NCI-H2171 (cell line): ENCODE results near the gene EIF1AD.
A peak's percentile ranks its signal among the peaks of the same experiment; 100 is the strongest.
"Not testable (repeated sequence)": the region's sequence is repeated elsewhere in the genome, so short reads cannot be mapped to it uniquely, and the experiment has no call there.

Source experiments
- DNase-seq: peaks from one replicate; lab custom pipeline; 2025; lab: John Stamatoyannopoulos, UW

EIF1AD gene, protein sequence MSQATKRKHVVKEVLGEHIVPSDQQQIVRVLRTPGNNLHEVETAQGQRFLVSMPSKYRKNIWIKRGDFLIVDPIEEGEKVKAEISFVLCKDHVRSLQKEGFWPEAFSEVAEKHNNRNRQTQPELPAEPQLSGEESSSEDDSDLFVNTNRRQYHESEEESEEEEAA

GRCh38 chr11:66001942-66002647 is at the start of gene EIF1AD, which contains the start of gene BANF1:
TSS of gene EIF1AD (minus strand) at chr11:66002157. CDS start at chr11:66000389, 1,768 bp downstream.
TSS of gene BANF1 (plus strand) at chr11:66002503. CDS start at chr11:66003251, 748 bp downstream.
- peak; percentile 99 for DNase-seq

DNA sequence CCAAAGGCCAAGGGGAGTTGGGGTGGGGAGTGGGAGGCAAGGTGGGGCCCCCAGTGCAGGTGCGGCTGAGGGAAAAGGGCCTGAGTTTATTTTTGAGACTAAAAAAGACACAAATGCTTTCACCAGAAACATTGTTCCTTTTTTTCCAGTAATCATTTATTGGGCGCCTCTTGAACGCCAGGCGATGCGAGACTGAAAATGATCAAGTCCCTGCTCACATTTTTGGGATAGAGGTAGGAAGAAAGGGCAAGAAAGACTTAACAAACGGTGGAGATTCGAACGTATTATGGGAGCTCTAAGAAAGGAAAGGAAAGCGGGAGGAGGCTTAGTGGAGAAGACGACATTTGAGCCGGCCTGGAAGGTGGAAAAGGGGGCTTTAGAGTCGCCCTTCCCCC is 49.4 kb upstream of the EIF1AD start:
- no peak for DNase-seq

DNA sequence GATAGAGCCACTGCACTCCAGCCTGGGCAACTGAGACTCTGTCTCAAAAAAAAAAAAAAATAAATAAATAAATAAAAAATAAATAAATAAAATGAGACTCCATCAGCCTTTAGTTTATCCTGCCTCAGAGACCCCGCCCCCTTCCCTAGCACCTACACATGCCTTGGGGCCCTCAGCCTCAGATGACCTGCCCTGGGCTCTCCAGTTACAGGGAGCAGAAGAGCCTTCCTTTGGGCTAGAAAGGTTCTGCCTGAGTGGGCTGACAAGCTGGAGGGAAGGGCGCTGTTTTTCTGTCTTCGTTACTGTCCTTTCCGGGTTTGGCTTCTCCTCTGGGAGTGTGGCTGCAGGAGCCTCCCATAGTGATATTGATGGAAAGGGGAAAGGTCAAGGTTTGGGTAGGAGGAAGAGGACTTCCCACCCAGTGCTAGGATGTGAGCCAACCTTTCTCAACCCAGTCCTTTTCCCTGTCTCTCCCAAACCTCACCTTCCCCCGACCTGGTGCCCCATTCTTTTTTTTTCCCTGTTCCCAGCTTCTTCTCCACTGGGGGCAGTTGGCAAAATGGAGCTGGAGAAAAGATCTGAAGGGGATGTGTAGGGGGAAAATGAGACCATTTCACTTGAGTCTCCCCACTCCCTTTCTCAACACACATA is 48.7 kb upstream of the EIF1AD start:
- no peak for DNase-seq

DNA sequence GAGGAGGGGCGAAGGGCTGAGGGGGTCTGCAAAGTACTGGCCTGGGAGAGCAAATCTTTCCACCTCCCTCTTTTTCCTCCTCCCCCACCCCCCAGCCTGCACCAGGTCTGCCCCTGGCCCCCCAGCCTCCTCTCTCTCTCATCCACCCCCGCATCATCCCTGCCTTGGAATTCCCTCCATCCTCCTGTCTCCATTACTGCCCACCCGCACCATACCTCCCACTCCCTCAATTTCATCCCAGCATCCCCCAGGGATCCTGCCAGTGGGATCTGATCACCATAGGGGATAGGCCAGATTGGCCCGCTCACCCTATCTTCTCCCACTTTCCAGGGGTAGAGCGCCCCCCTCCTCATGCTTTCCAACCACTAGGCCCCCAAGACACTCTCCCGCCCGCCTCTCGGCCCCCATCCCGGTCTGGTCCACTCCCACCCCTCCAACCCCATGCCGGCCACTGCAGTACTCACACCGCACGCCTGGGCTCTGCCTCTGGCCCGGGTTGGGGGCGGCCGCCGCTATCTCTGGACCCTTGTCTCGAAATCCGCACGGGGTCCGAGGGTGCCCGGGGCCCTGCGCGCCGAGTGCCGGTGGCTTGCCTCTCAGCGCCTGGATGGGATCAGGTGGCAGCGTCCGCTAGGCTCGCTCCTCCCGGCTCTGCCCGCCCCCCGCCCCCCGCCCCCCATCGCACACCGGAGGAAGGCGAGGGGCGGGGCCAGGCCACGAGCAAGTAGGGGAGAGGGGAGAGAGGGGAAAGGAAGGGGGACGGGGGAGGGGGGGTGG is 46.8 kb upstream of the EIF1AD start, which contains the start of gene GAL3ST3:
TSS of gene GAL3ST3 (minus strand) at position 615 of the 777 bp plus-strand sequence. CDS start 3,746 bp downstream, outside the sequence.
- no peak for DNase-seq

DNA sequence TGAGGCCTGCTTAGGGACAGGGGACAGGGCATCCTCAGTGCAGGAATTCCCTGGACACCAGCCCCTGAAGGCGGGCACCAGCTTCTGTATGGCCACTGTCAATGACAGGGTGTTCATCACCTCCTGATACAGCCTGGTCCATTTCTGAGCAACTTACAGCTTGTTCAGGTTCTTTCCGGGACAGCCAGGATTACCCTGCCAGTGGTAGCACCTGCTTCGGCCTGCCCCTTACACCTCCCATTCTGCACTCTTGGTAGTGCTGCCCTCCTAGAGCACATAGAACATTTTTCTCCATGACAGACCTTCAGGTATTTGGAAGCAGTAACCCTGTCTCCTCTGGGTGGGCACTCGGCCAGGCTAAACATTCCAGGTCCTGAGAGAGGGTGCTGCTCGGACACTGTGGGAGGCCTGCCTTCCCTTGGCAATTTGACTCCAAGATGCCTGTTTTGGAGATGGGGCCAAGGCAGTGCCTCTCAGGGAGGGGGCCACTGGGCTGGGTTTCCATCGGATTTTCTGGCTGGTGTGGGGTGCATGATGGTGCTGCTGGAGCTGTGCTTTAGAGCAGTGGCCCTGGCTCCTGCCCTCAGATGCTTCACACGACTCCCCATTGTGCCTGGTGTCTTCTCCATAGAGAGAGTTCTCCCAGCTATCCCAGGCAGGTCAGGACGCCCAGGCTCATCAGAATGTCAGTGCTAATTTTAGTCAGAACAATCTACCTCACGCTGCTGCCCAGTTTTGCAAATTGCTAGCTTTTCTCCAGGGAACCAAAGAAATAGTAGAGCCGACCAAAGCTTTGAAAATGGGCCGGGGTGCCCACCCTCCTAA is 45.8 kb upstream of the EIF1AD start:
- no peak for DNase-seq

DNA sequence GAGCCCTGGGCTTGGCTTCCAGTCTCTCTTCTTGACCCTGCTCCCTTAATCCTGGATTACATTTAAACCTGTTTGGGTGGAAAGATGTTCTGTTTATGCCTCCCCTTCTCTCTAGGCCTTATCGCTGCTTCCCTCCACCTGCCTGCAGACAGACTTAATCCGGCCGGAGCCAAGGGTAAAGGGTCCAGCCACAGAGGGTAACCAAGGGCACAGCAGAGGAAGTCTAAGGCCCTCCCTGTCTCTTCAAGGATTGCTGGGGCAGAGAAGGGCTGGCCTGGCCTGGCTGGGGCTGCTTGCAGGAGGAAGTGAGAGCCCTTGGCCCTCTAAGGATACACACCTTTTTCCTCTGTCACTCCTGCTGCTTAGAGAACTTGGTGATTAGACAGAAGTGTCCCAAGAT is 44.9 kb upstream of the EIF1AD start:
- DNase-seq: no peak

- peak; percentile 59 for DNase-seq
Measured at GRCh38 chr11:66045177-66045639, 43.3 kb upstream of the EIF1AD start.

GRCh38 chr11:66044757-66045156 is 42.8 kb upstream of the EIF1AD start:
- no peak for DNase-seq

DNA sequence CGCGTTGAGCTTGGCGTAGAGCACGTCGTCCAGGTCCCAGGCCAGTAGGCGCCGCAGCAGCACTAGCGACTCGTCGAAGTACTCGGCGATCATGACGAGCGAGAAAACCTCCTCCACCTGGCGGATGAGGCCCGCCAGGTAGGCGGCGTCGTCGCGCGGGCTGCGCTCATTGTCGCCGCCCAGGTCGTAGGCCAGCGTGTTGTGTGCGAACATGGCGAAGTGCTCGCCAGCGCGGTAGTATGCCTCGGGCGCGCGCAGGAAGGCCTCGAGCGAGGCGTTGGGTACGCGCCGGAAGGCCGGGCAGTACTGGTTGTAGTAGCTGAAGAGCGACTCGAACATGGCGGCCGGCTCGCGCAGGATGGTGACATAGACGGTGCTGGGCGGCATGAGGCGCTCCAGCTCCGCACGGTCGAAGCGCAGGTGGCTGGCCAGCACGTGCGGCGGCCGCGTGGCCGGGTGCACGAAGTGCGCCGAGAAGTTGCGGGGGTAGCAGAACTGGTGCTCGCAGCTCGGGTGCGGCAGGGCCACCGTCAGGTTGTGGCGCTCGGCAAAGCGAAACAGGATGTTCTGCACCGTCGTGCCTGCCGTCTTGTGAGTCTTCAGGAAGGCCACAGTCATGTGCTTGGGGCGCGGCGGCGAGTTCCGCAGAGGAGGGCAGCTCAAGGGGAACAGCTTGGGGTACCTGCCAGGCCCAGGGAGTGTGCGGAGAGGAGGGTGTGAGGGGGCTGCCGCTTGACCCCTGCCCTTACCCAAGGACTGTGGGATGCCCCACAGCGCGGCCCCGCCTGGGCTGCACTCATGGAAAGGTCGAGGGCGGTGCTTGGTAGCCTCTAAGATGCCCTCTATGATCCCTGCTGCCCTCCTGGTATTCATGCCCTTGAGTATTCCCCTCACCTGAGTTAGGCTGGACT is 41.3 kb upstream of the EIF1AD start:
- DNase-seq: no peak

DNA sequence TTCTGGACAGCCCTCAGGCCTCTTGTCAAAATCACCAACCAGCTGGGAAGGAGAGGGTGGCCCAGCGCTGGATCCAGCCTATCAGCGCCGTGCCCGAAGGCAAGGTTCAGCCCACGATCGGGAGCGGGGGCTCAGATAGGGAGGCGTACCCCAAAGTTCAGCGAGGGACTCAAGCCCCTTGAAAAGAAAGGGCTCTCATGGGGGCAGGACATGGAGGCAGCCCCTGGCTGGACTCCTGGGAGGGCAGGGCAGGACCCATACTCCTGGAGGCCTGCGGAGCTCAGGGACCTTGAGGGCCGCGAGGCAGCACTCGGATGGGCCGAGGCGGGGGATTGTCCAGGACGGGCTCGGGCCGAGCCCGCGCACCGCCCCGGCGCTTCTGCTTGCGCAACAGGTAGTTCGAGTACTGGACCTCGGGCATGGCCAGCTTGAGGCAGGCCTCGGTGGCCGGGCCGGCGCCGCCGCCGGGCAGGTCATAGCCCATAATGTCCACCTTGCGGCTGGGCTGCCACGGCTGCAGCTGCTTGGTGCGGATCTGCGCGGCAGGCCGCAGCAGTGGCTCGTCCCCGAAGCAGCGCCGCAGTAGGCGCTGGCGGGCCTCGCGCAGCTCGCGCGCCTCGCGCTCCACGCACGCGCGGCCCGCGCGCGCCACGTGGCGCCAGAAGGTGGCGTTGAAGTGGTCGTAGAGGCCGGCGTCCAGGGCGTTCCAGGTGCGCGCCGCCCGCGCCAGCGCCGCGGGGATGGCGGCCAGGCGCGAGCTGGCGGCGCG is 40.5 kb upstream of the EIF1AD start:
- DNase-seq: no peak

GRCh38 chr11:66039765-66040164 is 37.8 kb upstream of the EIF1AD start:
- DNase-seq: no peak

DNA sequence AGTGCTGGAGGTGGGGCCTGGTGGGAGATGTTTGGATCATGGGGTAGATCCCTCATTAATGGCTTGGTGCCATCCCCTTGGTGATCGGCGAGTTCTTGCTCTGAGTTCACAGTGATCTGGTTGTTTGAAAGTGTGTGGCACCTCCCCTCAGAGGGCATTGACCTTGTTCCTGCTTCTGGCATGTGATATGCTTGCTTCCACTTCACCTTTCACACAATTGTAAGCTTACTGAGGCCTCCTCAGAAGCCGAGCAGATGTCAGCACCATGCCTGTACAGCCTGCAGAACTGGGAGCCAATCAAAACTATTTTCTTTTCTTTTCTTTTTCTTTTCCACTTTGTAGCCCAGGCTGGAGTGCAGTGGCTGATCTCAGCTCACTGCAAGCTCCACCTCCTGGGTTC is 35.4 kb upstream of the EIF1AD start:
- DNase-seq: no peak

DNA sequence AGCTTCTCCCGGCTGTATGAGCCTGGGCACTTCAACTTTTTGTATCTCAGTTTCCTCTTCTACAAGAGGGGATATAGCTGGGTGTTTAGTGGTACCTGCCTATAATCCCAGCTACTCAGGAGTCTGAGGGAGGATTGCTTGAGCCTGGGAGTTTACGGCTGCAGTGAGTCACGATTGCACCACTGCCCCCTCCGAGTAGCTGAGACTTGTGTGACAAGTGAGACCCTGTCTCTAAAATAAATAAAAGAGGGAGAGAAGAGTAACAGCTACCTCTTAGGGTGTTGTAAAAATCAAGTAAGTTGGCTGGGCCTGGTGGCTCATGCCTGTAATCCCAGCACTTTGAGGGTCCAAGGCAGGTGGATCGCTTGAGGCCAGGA is 34.4 kb upstream of the EIF1AD start:
- no peak for DNase-seq

- DNase-seq: peak; percentile 24
Measured at GRCh38 chr11:66035653-66036333, 33.8 kb upstream of the EIF1AD start.

GRCh38 chr11:66032957-66033735 is 31.2 kb upstream of the EIF1AD start:
- DNase-seq: no peak

DNA sequence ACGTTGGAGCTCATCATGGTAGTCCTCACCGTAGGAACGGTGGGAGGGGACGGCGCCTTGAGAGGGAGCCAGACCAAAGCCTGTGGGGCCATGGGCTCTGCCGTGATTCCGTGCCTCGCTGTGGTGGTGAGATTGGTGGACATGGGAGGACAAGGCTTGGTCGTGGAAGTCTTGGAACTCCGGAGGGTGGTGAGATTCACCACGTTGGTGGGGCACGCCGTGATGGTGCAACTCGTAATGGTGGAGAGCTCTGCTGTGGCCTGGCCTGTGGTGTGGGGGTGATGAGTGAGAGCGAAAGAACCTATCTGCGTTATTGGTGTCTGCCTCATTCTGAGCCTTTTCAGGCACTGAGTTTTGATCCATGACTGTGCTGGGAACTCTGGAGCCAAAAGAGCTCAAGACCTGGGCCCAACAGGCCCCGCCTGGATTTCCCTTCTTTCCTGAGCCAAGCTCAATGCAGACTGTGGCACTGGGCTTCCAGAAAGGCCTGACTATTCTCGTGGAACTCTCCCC is 24.1 kb upstream of the EIF1AD start, which contains the start of gene CATSPER1:
TSS of gene CATSPER1 (minus strand) at position 463 of the 513 bp plus-strand sequence. CDS start at position 363, 100 bp downstream.
- DNase-seq: no peak

- DNase-seq: not testable (repeated sequence)
Measured at GRCh38 chr11:66023186-66023440, 21.2 kb upstream of the EIF1AD start.
